SK-N-SH (cell line): ENCODE data around the gene RPS10. TPM values are rescaled to one million over a fixed set of nuclear protein-coding genes. Genes with fewer than 3 reads are reported as not detected.

Experiments used
- CTCF ChIA-PET: fragments of 300-600, 350-600 bp; formaldehyde crosslinking; extraction: SDS; loops from one replicate; lab custom pipeline; 2021; lab: Yijun Ruan, JAX
- POLR2A ChIA-PET: fragments of 350-600 bp; sonication (Branson Sonifier 250); formaldehyde crosslinking; extraction: SDS; loops from one replicate; lab custom pipeline; 2020; ENCODE audit warnings: antibody characterized with exemption, inconsistent platforms; lab: Yijun Ruan, JAX
- DNase-seq: peaks from one replicate; pipeline ENCODE4 v3.0.0; 2012
- H2AFZ ChIP-seq: fragments of 200-600 bp; sonication (generic); 2 replicates; pipeline ENCODE4 v1.8.1; 2016; ENCODE audit warnings: antibody characterized with exemption, mild to moderate bottlenecking, low read depth
- H3F3A ChIP-seq: fragments of 200-600 bp; sonication (generic); replicated peaks from 2 replicates; pipeline ENCODE3; 2016; ENCODE audit warnings: antibody characterized with exemption, mild to moderate bottlenecking; ENCODE audit not compliant: insufficient read depth
- H3K27ac ChIP-seq, 2 experiments: fragments of 200-500 bp in 1 of 2; fragments of 200-600 bp in 1 of 2; sonication (Bioruptor generic) in 1 of 2; sonication (generic), shearing (Covaris generic) in 1 of 2; 2 replicates each; pipeline versions ENCODE4 v1.5.1 to v1.6.1; 2014 to 2016; ENCODE audit warnings: low read depth in 2 of 2, inconsistent platforms in 1 of 2, low read length in 1 of 2, mild to moderate bottlenecking in 1 of 2, mixed read lengths in 1 of 2
- H3K27me3 ChIP-seq: fragments of 200-600 bp; sonication (generic), shearing (Covaris generic); 2 replicates; pipeline ENCODE4 v1.6.1; 2016; ENCODE audit warnings: mixed run types; ENCODE audit not compliant: insufficient read depth
- H3K36me3 ChIP-seq, 2 experiments: fragments of 200-500 bp in 1 of 2; fragments of 200-600 bp in 1 of 2; sonication (Bioruptor generic) in 1 of 2; sonication (generic) in 1 of 2; replicated peaks in 1 of 2; 2 replicates each; pipeline versions ENCODE3 to v1.5.1; 2014 to 2016; ENCODE audit warnings: low read length in 1 of 2, mild to moderate bottlenecking in 1 of 2; ENCODE audit not compliant: insufficient read depth in 2 of 2, control insufficient read depth in 1 of 2
- H3K4me1 ChIP-seq, 2 experiments: fragments of 200-500 bp in 1 of 2; fragments of 200-600 bp in 1 of 2; sonication (Bioruptor generic) in 1 of 2; sonication (generic), shearing (Covaris generic) in 1 of 2; 2 replicates each; pipeline versions ENCODE4 v1.5.1 to v1.6.1; 2014 to 2016; ENCODE audit warnings: low read depth in 1 of 2, low read length in 1 of 2, mixed run types in 1 of 2; ENCODE audit not compliant: insufficient read depth in 2 of 2, control insufficient read depth in 1 of 2
- H3K4me2 ChIP-seq: fragments of 200-600 bp; sonication (generic), shearing (Covaris generic); 2 replicates; pipeline ENCODE4 v1.6.1; 2017; ENCODE audit warnings: mixed run types
- H3K4me3 ChIP-seq, 2 experiments: fragments of 200-500 bp in 1 of 2; fragments of 200-600 bp in 1 of 2; sonication (Bioruptor generic) in 1 of 2; sonication (generic), shearing (Covaris generic) in 1 of 2; 2 replicates each; pipeline versions ENCODE4 v1.5.1 to v1.8.1; 2014 to 2016; ENCODE audit warnings: low read depth in 2 of 2, inconsistent platforms in 1 of 2, low read length in 1 of 2, mild to moderate bottlenecking in 1 of 2, mixed read lengths in 1 of 2, moderate library complexity in 1 of 2
- H3K79me2 ChIP-seq: fragments of 200-600 bp; sonication (generic); 2 replicates; pipeline ENCODE4 v1.8.1; 2017; ENCODE audit warnings: mild to moderate bottlenecking; ENCODE audit not compliant: insufficient read depth
- H3K9ac ChIP-seq: fragments of 200-600 bp; sonication (generic); 2 replicates; pipeline ENCODE4 v1.6.1; 2017; ENCODE audit warnings: mixed run types
- H3K9me2 ChIP-seq: fragments of 200-600 bp; sonication (generic); 2 replicates; pipeline ENCODE4 v1.6.1; 2017; ENCODE audit warnings: mixed run types
- H3K9me3 ChIP-seq: fragments of 200-600 bp; sonication (generic); 2 replicates; pipeline ENCODE4 v1.6.1; 2017; ENCODE audit warnings: mixed run types, mild to moderate bottlenecking, moderate library complexity
- H4K20me1 ChIP-seq: fragments of 200-600 bp; sonication (generic); 2 replicates; pipeline ENCODE4 v1.6.1; 2017; ENCODE audit warnings: mild to moderate bottlenecking, mixed run types; ENCODE audit not compliant: insufficient read depth
- ELF1 ChIP-seq: IDR thresholded peaks from 2 replicates; pipeline ENCODE4 v1.4.0; 2012
- FOSL2 ChIP-seq: IDR thresholded peaks from 2 replicates; pipeline ENCODE4 v1.4.0; 2012; ENCODE audit warnings: low read depth, mild to moderate bottlenecking, moderate library complexity, borderline replicate concordance
- FOXJ3 ChIP-seq: sonication (generic); formaldehyde crosslinking; IDR thresholded peaks from 2 replicates; pipeline ENCODE4 v1.5.1; 2020; ENCODE audit warnings: mild to moderate bottlenecking, missing genetic modification reagents
- GABPA ChIP-seq: IDR thresholded peaks from 2 replicates; pipeline ENCODE4 v1.4.0; 2012; ENCODE audit warnings: low read depth, mild to moderate bottlenecking
- GATA2 ChIP-seq: sonication (generic); formaldehyde crosslinking; IDR thresholded peaks from 2 replicates; pipeline ENCODE4 v1.5.0; 2020; ENCODE audit warnings: mild to moderate bottlenecking, missing genetic modification reagents
- MEF2A ChIP-seq: IDR thresholded peaks from 2 replicates; pipeline ENCODE4 v1.4.0; 2012; ENCODE audit warnings: low read depth, borderline replicate concordance
- NFIC ChIP-seq: IDR thresholded peaks from 2 replicates; pipeline ENCODE4 v1.4.0; 2012; ENCODE audit warnings: borderline replicate concordance
- RFX5 ChIP-seq: IDR thresholded peaks from 2 replicates; pipeline ENCODE4 v1.6.1; 2012; ENCODE audit warnings: mild to moderate bottlenecking, improper control_type of control experiment, low read length
- RXRA ChIP-seq: IDR thresholded peaks from 2 replicates; pipeline ENCODE4 v1.4.0; 2012; ENCODE audit warnings: low read depth, mild to moderate bottlenecking, borderline replicate concordance
- TCF12 ChIP-seq: IDR thresholded peaks from 2 replicates; pipeline ENCODE4 v1.4.0; 2012
- TEAD4 ChIP-seq: IDR thresholded peaks from 2 replicates; pipeline ENCODE4 v1.4.0; 2012; ENCODE audit warnings: mild to moderate bottlenecking, borderline replicate concordance; ENCODE audit not compliant: insufficient read depth
- WGBS: methylation state at CpG from one replicate; pipeline ENCODE4 v1.1.6; 2017; ENCODE audit warnings: low lambda C conversion rate; 5-methylcytosine and 5-hydroxymethylcytosine counted together
- polyA plus RNA-seq, 3 experiments: library from polyadenylated mRNA; depleted of rRNA; stranded (reverse); fragments of >200 nt; gene quantifications; 2 replicates each; pipeline ENCODE4 v1.2.3, GENCODE V29; 2012
- TF ChIP-seq, protein P1 (sequence below): IDR thresholded peaks from 2 replicates; pipeline ENCODE4 v1.6.1; 2012; ENCODE audit warnings: mild to moderate bottlenecking, low read depth, low read length, moderate library complexity
- TF ChIP-seq, protein P2 (sequence below): IDR thresholded peaks from 2 replicates; pipeline ENCODE4; 2012

The RPS10 gene
- polyA plus RNA-seq, 1 of the 3 experiments (the other 2 are of a cell fraction), result 4,475 TPM

DNA sequence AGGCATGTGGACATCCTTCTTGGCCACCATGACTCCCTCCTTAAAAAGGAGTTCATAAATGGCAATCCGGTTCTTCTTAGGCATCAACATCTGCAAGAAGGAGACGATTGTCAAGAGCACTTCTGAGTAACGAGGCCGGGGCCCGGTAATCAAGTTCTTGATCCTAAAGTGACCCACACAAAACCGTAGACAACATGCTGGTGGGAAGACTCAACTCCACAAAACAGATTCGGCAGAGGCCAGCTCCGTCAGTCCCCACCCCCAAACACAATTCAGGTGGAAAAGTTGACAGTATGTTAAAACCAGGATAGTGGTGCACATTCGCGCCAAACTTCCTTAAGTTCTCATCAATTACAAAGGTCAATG lies 754 bp downstream of the RPS10 start (continued):
- TF ChIP-seq RXRA, result no peak
- TF ChIP-seq MEF2A, result no peak
- TF ChIP-seq ELF1, result no peak

DNA sequence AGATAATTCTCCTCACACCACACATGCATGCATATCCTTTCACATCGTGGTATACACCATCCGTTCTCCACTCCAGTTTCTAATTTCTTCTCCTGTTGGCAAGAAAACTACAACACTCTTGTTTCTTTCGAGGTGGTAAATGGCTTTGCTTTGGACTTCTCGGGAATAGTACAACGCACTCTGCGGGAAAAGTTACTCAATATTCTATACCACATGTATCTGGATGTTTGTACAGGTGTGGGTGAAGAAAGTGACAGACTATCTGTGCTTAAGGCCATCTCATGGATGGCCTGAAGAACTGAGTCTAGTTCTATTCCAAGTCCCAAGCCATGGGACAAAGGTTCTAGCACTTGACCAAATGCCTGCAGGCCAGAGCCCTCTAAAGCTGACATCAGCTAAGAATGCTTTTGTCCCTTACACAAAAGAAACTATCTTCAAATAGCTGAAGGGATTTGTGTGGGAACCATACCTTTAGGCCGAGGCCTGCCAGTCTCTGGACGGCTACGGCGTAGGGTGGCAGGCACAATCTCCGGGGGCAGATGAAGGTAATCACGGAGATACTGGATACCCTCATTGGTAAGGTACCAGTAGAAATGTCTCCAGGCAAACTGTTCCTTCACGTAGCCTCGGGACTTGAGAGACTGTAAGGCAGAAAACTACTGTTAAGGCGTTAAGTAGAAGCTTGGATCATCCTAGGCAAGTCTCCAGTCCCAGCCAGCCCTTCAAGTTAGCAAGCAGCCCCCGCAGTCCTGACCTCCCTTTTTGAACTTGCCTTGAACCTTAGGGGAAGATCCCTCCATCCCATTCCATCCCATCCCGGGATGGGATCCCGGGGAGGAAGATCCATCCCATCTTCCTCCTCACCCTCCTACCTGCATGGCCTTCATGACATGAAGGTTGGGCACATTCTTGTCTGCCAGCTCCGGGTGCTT lies 1.4 kb downstream of the RPS10 start:
- Histone ChIP-seq H3K4me1 (peaks cover 7 to 20% of the 10 kb centered on the region in 2 experiments; a peak in 3 of 4 replicates), H2AFZ (no peak overlapping the region), H3K9me2 (no peaks in the 10 kb centered on the region), H3K9ac (peak overlapping the region; percentile 98), H3K9me3 (no peaks in the 10 kb centered on the region), H3K27me3 (no peaks in the 10 kb centered on the region), H3K27ac (peak overlapping the region in 1 of 2 experiments; percentile 66; a peak in 2 of 4 replicates), H3K4me3 (peak overlapping the region; percentile 74 to 94), H4K20me1 (peaks cover 49% of the 10 kb centered on the region), H3K4me2 (peak overlapping the region; percentile 93), H3F3A (peaks cover 29% of the 10 kb centered on the region), H3K79me2 (peaks cover 57% of the 10 kb centered on the region), H3K36me3 (peaks cover 28 to 50% of the 10 kb centered on the region in 2 experiments)
- POLR2A ChIA-PET, result interaction anchor here (1.0 to 1.6 kb wide), 2 partner anchors 9 to 367 kb away, joined by 4 to 8 read pairs; partner anchors contain the start of gene BLTP3A
- TF ChIP-seq TCF12 (no peak), TEAD4 (no peak)
- TF ChIP-seq, protein P1, sequence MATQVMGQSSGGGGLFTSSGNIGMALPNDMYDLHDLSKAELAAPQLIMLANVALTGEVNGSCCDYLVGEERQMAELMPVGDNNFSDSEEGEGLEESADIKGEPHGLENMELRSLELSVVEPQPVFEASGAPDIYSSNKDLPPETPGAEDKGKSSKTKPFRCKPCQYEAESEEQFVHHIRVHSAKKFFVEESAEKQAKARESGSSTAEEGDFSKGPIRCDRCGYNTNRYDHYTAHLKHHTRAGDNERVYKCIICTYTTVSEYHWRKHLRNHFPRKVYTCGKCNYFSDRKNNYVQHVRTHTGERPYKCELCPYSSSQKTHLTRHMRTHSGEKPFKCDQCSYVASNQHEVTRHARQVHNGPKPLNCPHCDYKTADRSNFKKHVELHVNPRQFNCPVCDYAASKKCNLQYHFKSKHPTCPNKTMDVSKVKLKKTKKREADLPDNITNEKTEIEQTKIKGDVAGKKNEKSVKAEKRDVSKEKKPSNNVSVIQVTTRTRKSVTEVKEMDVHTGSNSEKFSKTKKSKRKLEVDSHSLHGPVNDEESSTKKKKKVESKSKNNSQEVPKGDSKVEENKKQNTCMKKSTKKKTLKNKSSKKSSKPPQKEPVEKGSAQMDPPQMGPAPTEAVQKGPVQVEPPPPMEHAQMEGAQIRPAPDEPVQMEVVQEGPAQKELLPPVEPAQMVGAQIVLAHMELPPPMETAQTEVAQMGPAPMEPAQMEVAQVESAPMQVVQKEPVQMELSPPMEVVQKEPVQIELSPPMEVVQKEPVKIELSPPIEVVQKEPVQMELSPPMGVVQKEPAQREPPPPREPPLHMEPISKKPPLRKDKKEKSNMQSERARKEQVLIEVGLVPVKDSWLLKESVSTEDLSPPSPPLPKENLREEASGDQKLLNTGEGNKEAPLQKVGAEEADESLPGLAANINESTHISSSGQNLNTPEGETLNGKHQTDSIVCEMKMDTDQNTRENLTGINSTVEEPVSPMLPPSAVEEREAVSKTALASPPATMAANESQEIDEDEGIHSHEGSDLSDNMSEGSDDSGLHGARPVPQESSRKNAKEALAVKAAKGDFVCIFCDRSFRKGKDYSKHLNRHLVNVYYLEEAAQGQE, result no peak
- CTCF ChIA-PET, result interaction anchor here (1.0 to 3.8 kb wide), 4 partner anchors 9 to 228 kb away, joined by 3 to 22 read pairs (median 15); partner anchors contain the start of gene SMIM29
- WGBS, result 71% methylated on average over 16 of the region's 19 CpGs
- DNase-seq, result no peak

DNA sequence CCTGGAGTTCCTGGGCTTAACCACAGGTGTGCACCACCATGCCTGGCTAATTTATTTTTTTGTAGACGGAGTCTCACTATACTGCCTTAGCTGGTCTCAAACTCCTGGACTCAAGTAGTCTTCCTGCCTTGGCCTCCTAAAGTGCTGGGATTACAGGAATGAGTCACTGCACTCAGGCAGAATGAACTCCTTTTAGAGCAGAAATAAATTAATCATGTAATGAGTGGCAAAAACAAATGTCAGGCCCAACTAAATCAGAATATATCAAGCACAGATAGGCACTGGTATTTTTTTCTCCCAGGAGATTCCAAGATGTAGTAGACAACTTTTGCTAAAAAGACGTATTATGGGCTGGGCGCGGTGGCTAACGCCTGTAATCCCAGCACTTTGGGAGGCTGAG lies 2.6 kb downstream of the RPS10 start:
- Histone ChIP-seq H3K9ac (no peak overlapping the region), H3K4me2 (peak overlapping the region; percentile 93), H3K27me3 (no peaks in the 10 kb centered on the region), H3K4me3 (no peak overlapping the region), H4K20me1 (peaks cover 58% of the 10 kb centered on the region), H3K27ac (peak overlapping the region in 1 of 2 experiments; percentile 10; a peak in 1 of 4 replicates), H3K79me2 (peaks cover 57% of the 10 kb centered on the region), H3K9me3 (no peaks in the 10 kb centered on the region), H3F3A (peaks cover 38% of the 10 kb centered on the region), H2AFZ (no peak overlapping the region)
- DNase-seq, result no peak
- TF ChIP-seq FOXJ3 (CRISPR knock-in tag), result no peak
- peak; percentile 22; the same call in 1 of the 2 replicates for TF ChIP-seq FOSL2
- TF ChIP-seq NFIC, result no peak
- no peak for TF ChIP-seq RFX5
- TF ChIP-seq, protein P2, sequence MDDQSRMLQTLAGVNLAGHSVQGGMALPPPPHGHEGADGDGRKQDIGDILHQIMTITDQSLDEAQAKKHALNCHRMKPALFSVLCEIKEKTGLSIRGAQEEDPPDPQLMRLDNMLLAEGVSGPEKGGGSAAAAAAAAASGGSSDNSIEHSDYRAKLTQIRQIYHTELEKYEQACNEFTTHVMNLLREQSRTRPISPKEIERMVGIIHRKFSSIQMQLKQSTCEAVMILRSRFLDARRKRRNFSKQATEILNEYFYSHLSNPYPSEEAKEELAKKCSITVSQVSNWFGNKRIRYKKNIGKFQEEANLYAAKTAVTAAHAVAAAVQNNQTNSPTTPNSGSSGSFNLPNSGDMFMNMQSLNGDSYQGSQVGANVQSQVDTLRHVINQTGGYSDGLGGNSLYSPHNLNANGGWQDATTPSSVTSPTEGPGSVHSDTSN, result peak; percentile 53
- TF ChIP-seq GATA2 (CRISPR knock-in tag), result no peak
- TF ChIP-seq GABPA, result no peak
- TF ChIP-seq, all 33 proteins: peak for 2
- CTCF ChIA-PET, result interaction anchor here (0.7 to 3.8 kb wide), 4 partner anchors 8 to 227 kb away, joined by 3 to 22 read pairs (median 10); partner anchors contain the start of gene SMIM29
- 83% methylated on average over 5 of the region's 5 CpGs for WGBS
- Histone ChIP-seq H3K9me2 (no peaks in the 10 kb centered on the region), H3K36me3 (peaks cover 32 to 63% of the 10 kb centered on the region in 2 experiments), H3K4me1 (peaks cover 7 to 20% of the 10 kb centered on the region in 2 experiments; a peak in 3 of 4 replicates)
- POLR2A ChIA-PET, result interaction anchor here (0.7 kb wide), 1 partner anchor 8 kb away, joined by 4 read pairs; no protein-coding TSS in a partner anchor
